Immature natural killer cell (primary cell): ENCODE measurements around the gene PFKP. TPM values are rescaled to one million over a fixed set of nuclear protein-coding genes. Genes with fewer than 3 reads are reported as not detected.

ENCODE experiments used
- DNase-seq, 3 donors: peaks; one replicate each; pipeline ENCODE4 v3.0.0; 2022; ENCODE audit warnings: mixed read lengths in 1 of 3
- H3K27ac Mint-ChIP-seq, 6 donors: one replicate each; pipeline ENCODE4 v1.8.0; 2020; ENCODE audit warnings: mixed read lengths in 6 of 6, mild to moderate bottlenecking in 5 of 6, inconsistent platforms in 4 of 6, moderate library complexity in 3 of 6
- H3K27me3 Mint-ChIP-seq, 3 donors: one replicate each; pipeline ENCODE4 v1.8.0; 2020 to 2021; ENCODE audit warnings: low read depth in 3 of 3, mild to moderate bottlenecking in 3 of 3, mixed read lengths in 3 of 3, moderate library complexity in 3 of 3, inconsistent platforms in 1 of 3
- H3K36me3 Mint-ChIP-seq, 3 donors: one replicate each; pipeline ENCODE4 v1.8.0; 2020; ENCODE audit warnings: mixed read lengths in 3 of 3, inconsistent platforms in 2 of 3, mild to moderate bottlenecking in 2 of 3
- H3K4me1 Mint-ChIP-seq, 2 donors: one replicate each; pipeline ENCODE4 v1.8.0; 2020; ENCODE audit warnings: inconsistent platforms in 2 of 2, mild to moderate bottlenecking in 2 of 2, mixed read lengths in 2 of 2, moderate library complexity in 1 of 2
- H3K4me3 Mint-ChIP-seq, 5 donors: one replicate each; pipeline ENCODE4 v1.8.0; 2020; ENCODE audit warnings: mild to moderate bottlenecking in 5 of 5, mixed read lengths in 5 of 5, inconsistent platforms in 3 of 5, moderate library complexity in 3 of 5
- H3K9me3 Mint-ChIP-seq, 6 donors: one replicate each; pipeline ENCODE4 v1.8.0; 2020; ENCODE audit warnings: mild to moderate bottlenecking in 6 of 6, mixed read lengths in 6 of 6, inconsistent platforms in 4 of 6, moderate library complexity in 3 of 6
- polyA plus RNA-seq, 3 donors: library from polyadenylated mRNA; unstranded; fragments of 300-500 nt; fragmentation: Illumina TruSeq; gene quantifications; one replicate each; pipeline ENCODE4 v1.2.3, GENCODE V29; 2021

Gene PFKP
- polyA plus RNA-seq, 3 donors from 2014 or later: 18.2 to 47.3 (median 30.0) TPM

- no peaks in the 10 kb centered on the region for H3K9me3 Mint-ChIP-seq
- no peak overlapping the region for H3K27ac Mint-ChIP-seq
- DNase-seq: no peak
- peaks cover 3 to 24% (median 4%) of the 10 kb centered on the region in 3 donors for H3K36me3 Mint-ChIP-seq
- H3K4me1 Mint-ChIP-seq: no peaks in the 10 kb centered on the region
- H3K4me3 Mint-ChIP-seq: no peak overlapping the region
- H3K27me3 Mint-ChIP-seq: peaks cover 1 to 2% (median 2%) of the 10 kb centered on the region in 3 donors
Observed at GRCh38 chr10:3124412-3125175, 57.2 kb downstream of the PFKP start.

GRCh38 chr10:3125527-3126170 lies 58.3 kb downstream of the PFKP start:
- no peak for DNase-seq
- Mint-ChIP-seq H3K36me3 (peaks cover 3 to 20% (median 4%) of the 10 kb centered on the region in 3 donors), H3K4me3 (no peak overlapping the region), H3K4me1 (no peaks in the 10 kb centered on the region), H3K9me3 (no peaks in the 10 kb centered on the region), H3K27ac (no peak overlapping the region), H3K27me3 (peaks cover 1 to 6% (median 2%) of the 10 kb centered on the region in 3 donors)

GRCh38 chr10:3126249-3126648 lies 58.9 kb downstream of the PFKP start:
- peaks cover 3 to 18% (median 4%) of the 10 kb centered on the region in 3 donors for H3K36me3 Mint-ChIP-seq
- H3K9me3 Mint-ChIP-seq: no peaks in the 10 kb centered on the region
- DNase-seq: no peak
- peaks cover 1 to 6% (median 2%) of the 10 kb centered on the region in 3 donors for H3K27me3 Mint-ChIP-seq
- H3K27ac Mint-ChIP-seq: no peak overlapping the region
- H3K4me3 Mint-ChIP-seq: no peak overlapping the region
- no peaks in the 10 kb centered on the region for H3K4me1 Mint-ChIP-seq

GRCh38 chr10:3126741-3127346 lies 59.5 kb downstream of the PFKP start:
- peaks cover 3 to 19% (median 4%) of the 10 kb centered on the region in 3 donors for H3K36me3 Mint-ChIP-seq
- no peak overlapping the region for H3K4me3 Mint-ChIP-seq
- DNase-seq: no peak
- peaks cover 1 to 6% (median 2%) of the 10 kb centered on the region in 3 donors for H3K27me3 Mint-ChIP-seq
- no peaks in the 10 kb centered on the region for H3K9me3 Mint-ChIP-seq
- H3K4me1 Mint-ChIP-seq: no peaks in the 10 kb centered on the region
- no peak overlapping the region for H3K27ac Mint-ChIP-seq

- no peaks in the 10 kb centered on the region for H3K9me3 Mint-ChIP-seq
- no peak overlapping the region for H3K27ac Mint-ChIP-seq
- no peak for DNase-seq
- H3K27me3 Mint-ChIP-seq: peaks cover 1 to 6% (median 2%) of the 10 kb centered on the region in 3 donors
- peaks cover 3 to 22% (median 4%) of the 10 kb centered on the region in 3 donors for H3K36me3 Mint-ChIP-seq
- H3K4me3 Mint-ChIP-seq: no peak overlapping the region
- no peaks in the 10 kb centered on the region for H3K4me1 Mint-ChIP-seq
Observed at GRCh38 chr10:3127921-3128320, 60.6 kb downstream of the PFKP start.

- no peaks in the 10 kb centered on the region for H3K4me1 Mint-ChIP-seq
- DNase-seq: no peak
- peaks cover 3 to 23% (median 4%) of the 10 kb centered on the region in 3 donors for H3K36me3 Mint-ChIP-seq
- no peaks in the 10 kb centered on the region for H3K9me3 Mint-ChIP-seq
- H3K27ac Mint-ChIP-seq: no peak overlapping the region
- H3K27me3 Mint-ChIP-seq: peaks cover 1 to 6% (median 2%) of the 10 kb centered on the region in 3 donors
- no peak overlapping the region for H3K4me3 Mint-ChIP-seq
Observed at GRCh38 chr10:3128379-3129130, 61.2 kb downstream of the PFKP start.

GRCh38 chr10:3129581-3130340 lies 62.4 kb downstream of the PFKP start:
- H3K27me3 Mint-ChIP-seq: peaks cover 1 to 6% (median 2%) of the 10 kb centered on the region in 3 donors

GRCh38 chr10:3131098-3131497 lies 63.8 kb downstream of the PFKP start:
- DNase-seq: no peak
- H3K27me3 Mint-ChIP-seq: peaks cover 1 to 3% (median 2%) of the 10 kb centered on the region in 3 donors
- peaks cover 6 to 34% (median 8%) of the 10 kb centered on the region in 3 donors for H3K36me3 Mint-ChIP-seq
- no peak overlapping the region for H3K4me3 Mint-ChIP-seq
- H3K9me3 Mint-ChIP-seq: no peaks in the 10 kb centered on the region
- H3K4me1 Mint-ChIP-seq: no peaks in the 10 kb centered on the region
- no peak overlapping the region for H3K27ac Mint-ChIP-seq

More at GRCh38 chr10:3129581-3130340, 62.4 kb downstream of the PFKP start:
- no peak for DNase-seq
- Mint-ChIP-seq H3K36me3 (peaks cover 6 to 32% (median 7%) of the 10 kb centered on the region in 3 donors), H3K9me3 (no peaks in the 10 kb centered on the region), H3K4me1 (no peaks in the 10 kb centered on the region), H3K4me3 (no peak overlapping the region), H3K27ac (no peak overlapping the region)

GRCh38 chr10:3132036-3133025 lies 65.0 kb downstream of the PFKP start:
- H3K36me3 Mint-ChIP-seq: peaks cover 8 to 37% (median 10%) of the 10 kb centered on the region in 3 donors
- no peak overlapping the region for H3K4me3 Mint-ChIP-seq
- H3K27me3 Mint-ChIP-seq: peaks cover 2 to 3% (median 2%) of the 10 kb centered on the region in 3 donors
- H3K27ac Mint-ChIP-seq: peak overlapping the region in 2 of 6 donors; percentile 29 to 40
- no peak for DNase-seq
- no peaks in the 10 kb centered on the region for H3K4me1 Mint-ChIP-seq
- H3K9me3 Mint-ChIP-seq: no peaks in the 10 kb centered on the region

GRCh38 chr10:3133948-3134347 lies 66.6 kb downstream of the PFKP start:
- no peak overlapping the region for H3K4me3 Mint-ChIP-seq
- peaks cover 17 to 53% (median 20%) of the 10 kb centered on the region in 3 donors for H3K36me3 Mint-ChIP-seq
- no peaks in the 10 kb centered on the region for H3K4me1 Mint-ChIP-seq
- H3K9me3 Mint-ChIP-seq: no peaks in the 10 kb centered on the region
- peaks cover 0 to 3% (median 2%) of the 10 kb centered on the region in 3 donors for H3K27me3 Mint-ChIP-seq
- DNase-seq: no peak
- H3K27ac Mint-ChIP-seq: peak overlapping the region in 3 of 6 donors; percentile 1 to 61 (median 40)

- DNase-seq: no peak
- Mint-ChIP-seq H3K4me1 (no peaks in the 10 kb centered on the region), H3K27ac (peak overlapping the region in 3 of 6 donors; percentile 6 to 21 (median 17)), H3K4me3 (no peak overlapping the region), H3K9me3 (no peaks in the 10 kb centered on the region), H3K36me3 (peaks cover 24 to 60% (median 26%) of the 10 kb centered on the region in 3 donors), H3K27me3 (peaks cover 0 to 1% (median 0%) of the 10 kb centered on the region in 3 donors)
Observed at GRCh38 chr10:3135006-3135405, 67.7 kb downstream of the PFKP start.

- Mint-ChIP-seq H3K27ac (no peak overlapping the region), H3K36me3 (peaks cover 27 to 72% (median 30%) of the 10 kb centered on the region in 3 donors), H3K4me3 (no peak overlapping the region), H3K27me3 (peaks cover 0 to 1% (median 0%) of the 10 kb centered on the region in 3 donors), H3K9me3 (no peaks in the 10 kb centered on the region), H3K4me1 (no peaks in the 10 kb centered on the region)
- DNase-seq: no peak
Observed at GRCh38 chr10:3136336-3136735, 69.0 kb downstream of the PFKP start.
